Neural cell (in vitro differentiated cells): Measurements from ENCODE around the gene KXD1.

ENCODE experiments used
- CTCF ChIP-seq: fragments of 450-650 bp; IDR thresholded peaks from 2 replicates; pipeline ENCODE4 v1.5.1; 2014; ENCODE audit warnings: antibody characterized with exemption, mild to moderate bottlenecking, moderate library complexity; ENCODE audit not compliant: poor library complexity, severe bottlenecking
- EP300 ChIP-seq: fragments of 450-650 bp; conservative IDR thresholded peaks from 2 replicates; pipeline ENCODE4 v1.6.1; 2014; ENCODE audit warnings: antibody characterized with exemption, mild to moderate bottlenecking, moderate library complexity; ENCODE audit not compliant: poor library complexity, severe bottlenecking
- EZH2 ChIP-seq: fragments of 200-600, 300-800 bp; shearing (Covaris generic), sonication (generic); IDR thresholded peaks from 2 replicates; pipeline ENCODE4 v1.6.1; 2014; ENCODE audit warnings: antibody characterized with exemption, low read length, borderline replicate concordance, mild to moderate bottlenecking; ENCODE audit not compliant: insufficient read depth, poor library complexity, severe bottlenecking
- RAD21 ChIP-seq: fragments of 450-650 bp; conservative IDR thresholded peaks from 2 replicates; pipeline ENCODE4 v1.6.1; 2014; ENCODE audit warnings: antibody characterized with exemption, mild to moderate bottlenecking, moderate library complexity
- REST ChIP-seq: IDR thresholded peaks from 2 replicates; pipeline ENCODE4 v1.6.1; 2012; ENCODE audit warnings: borderline replicate concordance
- TAF1 ChIP-seq: IDR thresholded peaks from 2 replicates; pipeline ENCODE4 v1.6.1; 2012; ENCODE audit warnings: low read depth

GRCh38 chr19:18605196-18605545, 47.5 kb downstream of the KXD1 start:
- TF ChIP-seq EZH2, result peak; percentile 11
- no peak for TF ChIP-seq CTCF
- TF ChIP-seq REST, result no peak
- TF ChIP-seq RAD21, result no peak
- TF ChIP-seq TAF1, result no peak
- TF ChIP-seq EP300, result no peak
